NCI-H146 treated with DMSO at 0.1 percent for 48 hours (cell line): ENCODE measurements around the gene PPP2R1A.
"Not testable (repeated sequence)": the region's sequence is repeated elsewhere in the genome, so short reads cannot be mapped to it uniquely, and the experiment has no call there.

Experiments used
- DNase-seq: peaks from one replicate; lab custom pipeline; 2025; ENCODE audit not compliant: unreplicated experiment; lab: John Stamatoyannopoulos, UW

PPP2R1A gene

GRCh38 chr19:52200044-52200443 is 10.2 kb downstream of the PPP2R1A start:
- no peak for DNase-seq

- not testable (repeated sequence) for DNase-seq
Observed at GRCh38 chr19:52200755-52201391, 11.0 kb downstream of the PPP2R1A start.

- DNase-seq: no peak
Observed at GRCh38 chr19:52206481-52206880, 16.6 kb downstream of the PPP2R1A start.

GRCh38 chr19:52211203-52211602 is 21.4 kb downstream of the PPP2R1A start:
- DNase-seq: no peak

- DNase-seq: no peak
Observed at GRCh38 chr19:52211926-52212571, 22.2 kb downstream of the PPP2R1A start.

- no peak for DNase-seq
Observed at GRCh38 chr19:52212572-52213255, 22.9 kb downstream of the PPP2R1A start.

GRCh38 chr19:52214241-52214640 is 24.4 kb downstream of the PPP2R1A start:
- no peak for DNase-seq

GRCh38 chr19:52216401-52216800 is 26.5 kb downstream of the PPP2R1A start:
- no peak for DNase-seq

GRCh38 chr19:52217576-52217975 is 27.7 kb downstream of the PPP2R1A start:
- no peak for DNase-seq

GRCh38 chr19:52219611-52220010 is 29.8 kb downstream of the PPP2R1A start:
- no peak for DNase-seq

GRCh38 chr19:52221031-52221430 is 31.2 kb downstream of the PPP2R1A start:
- DNase-seq: no peak

GRCh38 chr19:52221831-52222375 is 32.1 kb downstream of the PPP2R1A start:
- no peak for DNase-seq

GRCh38 chr19:52224211-52224610 is 34.4 kb downstream of the PPP2R1A start:
- no peak for DNase-seq

- DNase-seq: no peak
Observed at GRCh38 chr19:52226652-52227051, 36.8 kb downstream of the PPP2R1A start.

GRCh38 chr19:52227196-52227940 is 37.5 kb downstream of the PPP2R1A start:
- DNase-seq: no peak

GRCh38 chr19:52227980-52228379 is 38.1 kb downstream of the PPP2R1A start:
- no peak for DNase-seq

- DNase-seq: no peak
Observed at GRCh38 chr19:52229524-52229923, 39.7 kb downstream of the PPP2R1A start.

GRCh38 chr19:52230685-52231084 is 40.8 kb downstream of the PPP2R1A start:
- DNase-seq: no peak

- DNase-seq: no peak
Observed at GRCh38 chr19:52231154-52231910, 41.5 kb downstream of the PPP2R1A start.

GRCh38 chr19:52234406-52234805 is 44.6 kb downstream of the PPP2R1A start:
- no peak for DNase-seq

GRCh38 chr19:52237197-52237596 is 47.3 kb downstream of the PPP2R1A start:
- no peak for DNase-seq
